AG10803 (cell line): ENCODE measurements around the gene ATP6V0E2.
A peak's percentile ranks its signal among the peaks of the same experiment; 100 is the strongest.

Source experiments
- DNase-seq: peaks from one replicate; pipeline ENCODE4 v3.0.0; 2010; ENCODE audit warnings: low read depth
- H3K4me3 ChIP-seq: 2 replicates; pipeline ENCODE4 v1.5.1; 2011; ENCODE audit warnings: mild to moderate bottlenecking, low read length, control low read depth
- TF ChIP-seq, protein P1 (sequence below): conservative IDR thresholded peaks from 2 replicates; pipeline ENCODE4 v1.5.1; 2011; ENCODE audit warnings: mild to moderate bottlenecking, low read length, control low read depth, inconsistent platforms

The ATP6V0E2 gene

DNA sequence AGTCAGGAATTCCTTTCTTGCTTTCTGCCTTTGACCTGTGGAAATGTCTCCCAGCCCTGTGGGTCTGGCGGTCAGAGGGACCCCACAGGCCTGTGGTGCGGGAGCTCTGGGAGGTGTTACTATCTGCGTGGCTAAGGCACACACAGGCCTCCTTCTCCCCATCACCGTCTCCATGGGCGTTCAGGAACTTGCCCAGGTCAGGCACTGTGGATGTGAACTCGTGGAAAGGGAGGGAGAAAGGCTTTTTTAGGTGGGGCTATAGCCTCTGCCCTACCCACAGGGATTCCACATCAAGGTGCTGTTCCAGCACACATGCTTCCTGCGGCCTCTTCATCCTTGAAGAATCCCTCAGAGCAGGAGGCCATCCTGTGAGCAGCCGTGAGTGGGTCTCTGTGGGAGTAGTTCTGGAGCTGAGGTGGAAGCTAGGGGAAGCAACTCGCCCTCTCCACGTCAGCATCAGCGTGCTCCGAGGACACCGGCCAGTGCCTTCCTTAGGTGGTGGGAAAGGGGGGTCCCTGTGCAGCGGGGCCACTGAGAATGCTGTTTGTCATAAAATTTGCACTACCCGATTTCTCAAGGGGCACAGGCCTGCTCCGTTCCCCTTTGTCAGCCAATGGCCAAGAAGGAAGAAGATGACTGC, 7.5 kb upstream of the ATP6V0E2 start:
- TF ChIP-seq, protein P1, sequence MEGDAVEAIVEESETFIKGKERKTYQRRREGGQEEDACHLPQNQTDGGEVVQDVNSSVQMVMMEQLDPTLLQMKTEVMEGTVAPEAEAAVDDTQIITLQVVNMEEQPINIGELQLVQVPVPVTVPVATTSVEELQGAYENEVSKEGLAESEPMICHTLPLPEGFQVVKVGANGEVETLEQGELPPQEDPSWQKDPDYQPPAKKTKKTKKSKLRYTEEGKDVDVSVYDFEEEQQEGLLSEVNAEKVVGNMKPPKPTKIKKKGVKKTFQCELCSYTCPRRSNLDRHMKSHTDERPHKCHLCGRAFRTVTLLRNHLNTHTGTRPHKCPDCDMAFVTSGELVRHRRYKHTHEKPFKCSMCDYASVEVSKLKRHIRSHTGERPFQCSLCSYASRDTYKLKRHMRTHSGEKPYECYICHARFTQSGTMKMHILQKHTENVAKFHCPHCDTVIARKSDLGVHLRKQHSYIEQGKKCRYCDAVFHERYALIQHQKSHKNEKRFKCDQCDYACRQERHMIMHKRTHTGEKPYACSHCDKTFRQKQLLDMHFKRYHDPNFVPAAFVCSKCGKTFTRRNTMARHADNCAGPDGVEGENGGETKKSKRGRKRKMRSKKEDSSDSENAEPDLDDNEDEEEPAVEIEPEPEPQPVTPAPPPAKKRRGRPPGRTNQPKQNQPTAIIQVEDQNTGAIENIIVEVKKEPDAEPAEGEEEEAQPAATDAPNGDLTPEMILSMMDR, result no peak
- no peak overlapping the region for H3K4me3 ChIP-seq
- no peak for DNase-seq

DNA sequence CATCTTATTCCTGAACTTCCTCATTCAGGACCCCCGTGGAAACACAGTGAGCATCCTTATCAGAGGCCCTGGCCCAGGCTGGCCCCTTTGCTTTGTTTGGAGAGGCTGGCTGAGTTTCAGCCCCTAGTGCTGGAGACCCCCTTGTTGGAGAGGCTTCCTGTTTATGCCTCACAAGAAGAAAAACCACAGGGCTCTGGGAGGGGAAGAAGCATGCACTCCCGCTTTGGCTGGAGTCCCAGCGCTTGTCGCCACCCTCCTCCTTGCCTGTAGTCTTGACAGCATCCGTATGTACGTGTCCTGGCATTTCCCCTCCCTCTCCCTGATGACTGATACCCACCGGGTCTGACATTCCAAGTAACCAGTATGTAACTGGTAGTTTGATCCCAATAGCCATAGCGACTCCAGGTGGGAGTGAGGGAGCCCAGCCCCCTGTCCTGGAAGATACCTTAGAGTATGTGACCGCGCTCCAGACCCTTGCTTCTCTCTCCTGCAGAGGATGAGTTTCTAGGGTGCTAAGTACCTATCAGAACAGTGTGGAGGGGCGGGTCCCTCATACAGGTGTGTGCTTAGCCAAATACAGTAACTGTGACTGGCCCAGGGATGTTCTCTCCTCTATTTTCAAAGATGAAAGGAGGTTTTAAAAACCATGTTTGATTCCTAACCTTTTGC, 6.9 kb upstream of the ATP6V0E2 start:
- DNase-seq, result peak; percentile 22
- TF ChIP-seq, protein P1, result no peak

DNA sequence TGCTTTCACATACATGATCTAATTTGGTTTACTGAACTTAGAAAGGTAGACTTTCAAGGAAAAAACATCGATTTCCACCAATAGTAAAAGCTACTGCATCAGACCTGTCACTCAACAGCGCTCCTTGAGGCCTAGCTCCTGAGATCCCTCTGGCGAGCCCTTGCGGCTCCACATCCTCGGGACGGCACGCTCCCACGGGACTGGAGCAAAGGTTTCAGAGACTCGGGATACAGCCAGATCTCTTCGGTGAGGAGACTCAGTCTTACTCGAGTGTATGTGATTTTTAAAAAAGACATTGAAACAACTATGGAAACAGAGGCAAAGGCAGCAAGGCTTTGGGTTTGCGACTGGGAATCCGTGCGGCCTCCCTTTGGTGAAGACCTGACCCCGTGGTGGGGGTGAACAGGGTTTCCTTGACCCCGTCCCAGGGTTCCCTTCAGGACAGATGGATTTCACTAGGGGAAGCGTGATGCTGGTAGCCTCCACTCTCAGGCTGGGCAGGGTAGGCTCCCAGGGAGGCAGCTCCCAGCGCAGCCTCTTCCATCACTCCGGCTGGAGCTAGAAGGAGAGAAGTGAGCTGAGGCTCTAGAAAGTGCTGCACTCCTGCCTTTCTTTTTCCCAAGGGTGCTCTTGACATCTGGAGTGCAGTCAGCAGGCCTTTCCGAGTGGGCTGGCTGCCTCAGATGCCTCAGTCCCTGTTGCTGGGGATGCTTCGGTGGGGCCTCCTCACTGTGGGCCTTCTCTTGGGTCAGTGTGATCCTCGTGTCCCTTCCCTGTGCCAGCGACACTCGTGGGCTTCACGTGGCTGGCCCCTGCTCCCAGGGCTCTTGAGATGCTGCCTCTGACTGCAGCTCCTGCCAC, 5.8 kb upstream of the ATP6V0E2 start:
- H3K4me3 ChIP-seq, result no peak overlapping the region
- no peak for DNase-seq
- TF ChIP-seq, protein P1, result no peak

More for the DNA sequence above, 6.9 kb upstream of the ATP6V0E2 start:
- no peak overlapping the region for H3K4me3 ChIP-seq

DNA sequence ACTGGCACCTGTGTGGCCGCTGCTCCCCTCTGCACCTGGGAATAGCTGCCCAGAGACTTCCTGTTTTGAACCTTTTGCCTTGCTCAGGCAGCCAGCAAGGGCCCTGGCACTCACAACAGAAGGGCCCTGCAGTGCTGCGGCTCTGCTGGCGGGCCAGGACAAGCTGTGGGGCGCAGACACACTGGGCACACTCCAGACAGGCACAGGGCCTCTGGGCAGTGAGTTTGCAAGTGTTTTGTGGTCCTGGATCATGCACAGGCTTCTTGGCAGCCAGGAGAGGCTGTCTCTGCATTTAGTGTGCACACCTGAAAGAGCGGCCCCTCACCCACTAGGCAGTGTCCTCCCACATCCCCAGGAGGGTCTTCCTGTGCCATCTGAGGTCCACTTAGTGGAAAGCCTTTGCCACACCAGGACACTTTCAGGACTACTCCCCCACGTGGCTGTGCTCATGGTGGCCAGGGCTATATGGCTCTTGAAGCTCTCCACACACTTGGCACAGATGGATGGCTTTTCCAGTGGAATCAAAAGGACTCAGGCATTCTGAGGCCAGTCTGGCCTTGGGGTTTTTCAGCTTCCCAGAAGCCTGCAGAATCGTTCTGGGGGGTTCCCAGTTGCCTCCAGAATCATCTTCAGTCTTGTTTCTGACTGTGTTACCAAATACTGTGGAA, 5.0 kb upstream of the ATP6V0E2 start:
- no peak for DNase-seq

DNA sequence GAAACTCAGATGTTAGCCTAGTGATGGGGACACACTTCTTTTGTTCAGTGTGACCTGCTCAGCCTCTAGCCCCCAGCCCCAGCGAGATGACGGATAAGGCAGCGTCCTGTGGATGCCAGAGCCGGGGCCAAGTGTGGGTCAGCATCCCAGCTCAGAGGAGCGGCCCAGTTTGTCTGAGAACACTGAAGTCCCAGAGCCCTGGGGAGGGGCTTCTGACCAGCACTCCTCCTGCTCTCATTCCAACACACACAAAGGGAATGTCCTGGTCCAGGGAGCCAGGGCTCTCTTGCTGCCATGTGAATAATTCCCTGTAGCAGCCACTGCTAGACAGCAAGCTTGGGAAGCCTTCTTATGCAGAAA, 4.5 kb upstream of the ATP6V0E2 start:
- TF ChIP-seq, protein P1, result no peak
- no peak overlapping the region for H3K4me3 ChIP-seq
- DNase-seq, result no peak

More for the DNA sequence above, 5.0 kb upstream of the ATP6V0E2 start:
- no peak overlapping the region for H3K4me3 ChIP-seq
- TF ChIP-seq, protein P1, result no peak

DNA sequence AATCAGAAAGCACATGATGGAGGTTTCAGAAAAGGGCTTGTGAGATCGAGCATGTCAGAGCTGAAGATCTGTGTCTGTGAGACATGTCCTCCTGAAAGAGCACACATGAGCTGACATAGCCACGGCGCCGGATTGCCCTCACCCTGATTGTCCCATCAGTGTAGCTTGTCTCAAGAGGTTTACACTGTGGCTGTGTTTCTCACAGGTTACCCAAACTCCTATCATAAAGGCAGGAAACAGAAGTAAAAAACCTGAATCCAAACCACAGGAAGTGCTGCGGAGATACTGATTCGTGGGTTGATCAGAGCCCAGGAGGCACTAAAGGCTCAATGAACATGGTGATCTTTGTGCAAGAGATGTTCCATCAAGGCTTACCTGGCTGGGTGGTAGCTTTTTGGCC, 3.9 kb upstream of the ATP6V0E2 start:
- no peak for DNase-seq
- no peak overlapping the region for H3K4me3 ChIP-seq
- TF ChIP-seq, protein P1, result no peak
